ENCODE data around the gene HEBP1.

HEBP1 gene

DNA sequence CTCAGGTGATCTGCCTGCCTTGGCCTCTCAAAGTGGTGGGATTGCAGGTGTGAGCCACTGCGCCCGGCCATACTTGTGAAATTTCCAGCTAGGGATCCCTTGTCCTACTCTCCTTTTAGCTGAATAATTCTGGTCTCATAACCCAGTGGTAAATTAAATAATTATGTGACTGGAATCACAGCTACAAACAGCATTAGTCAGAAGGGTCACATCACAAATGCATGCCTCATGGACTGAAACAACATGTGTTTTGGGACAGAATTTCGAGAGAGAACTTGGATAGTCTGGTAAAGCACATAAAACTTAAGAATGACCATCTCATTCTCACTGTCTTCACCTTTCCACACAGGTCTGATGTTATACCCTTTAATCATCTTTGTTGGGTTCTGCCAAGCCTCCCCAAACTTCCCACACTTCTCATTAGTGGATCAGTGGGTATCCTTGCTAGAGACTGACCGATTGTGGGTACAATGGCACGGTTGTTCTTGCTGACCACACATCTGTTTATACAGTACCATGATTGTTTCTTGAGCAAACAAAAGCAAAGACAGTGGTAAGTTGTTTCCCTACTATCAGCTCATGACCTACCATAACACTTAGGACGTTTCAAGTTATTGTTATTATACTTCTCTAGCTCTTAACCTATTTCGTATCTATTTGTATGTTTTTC, 53.2 kb downstream of the HEBP1 start:
- no peak for DNase-seq

DNA sequence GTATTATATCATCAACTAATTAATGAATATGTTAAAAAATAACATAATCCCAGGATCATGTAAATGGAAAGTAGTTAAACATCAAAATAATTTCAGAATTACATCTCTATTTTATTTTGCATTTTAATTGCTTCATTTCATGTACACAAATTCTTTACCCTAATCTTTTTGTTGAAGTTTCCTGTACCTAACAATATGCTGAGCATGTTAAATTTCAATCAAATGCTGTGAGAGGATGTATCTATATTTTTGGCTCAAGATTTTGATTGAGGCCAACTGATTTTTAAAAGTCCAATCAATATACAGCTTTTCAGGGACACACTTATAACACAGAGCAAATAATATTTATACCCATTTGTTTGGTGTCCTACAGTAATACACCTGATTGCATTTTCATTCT, 54.5 kb downstream of the HEBP1 start:
- no peak for DNase-seq

DNA sequence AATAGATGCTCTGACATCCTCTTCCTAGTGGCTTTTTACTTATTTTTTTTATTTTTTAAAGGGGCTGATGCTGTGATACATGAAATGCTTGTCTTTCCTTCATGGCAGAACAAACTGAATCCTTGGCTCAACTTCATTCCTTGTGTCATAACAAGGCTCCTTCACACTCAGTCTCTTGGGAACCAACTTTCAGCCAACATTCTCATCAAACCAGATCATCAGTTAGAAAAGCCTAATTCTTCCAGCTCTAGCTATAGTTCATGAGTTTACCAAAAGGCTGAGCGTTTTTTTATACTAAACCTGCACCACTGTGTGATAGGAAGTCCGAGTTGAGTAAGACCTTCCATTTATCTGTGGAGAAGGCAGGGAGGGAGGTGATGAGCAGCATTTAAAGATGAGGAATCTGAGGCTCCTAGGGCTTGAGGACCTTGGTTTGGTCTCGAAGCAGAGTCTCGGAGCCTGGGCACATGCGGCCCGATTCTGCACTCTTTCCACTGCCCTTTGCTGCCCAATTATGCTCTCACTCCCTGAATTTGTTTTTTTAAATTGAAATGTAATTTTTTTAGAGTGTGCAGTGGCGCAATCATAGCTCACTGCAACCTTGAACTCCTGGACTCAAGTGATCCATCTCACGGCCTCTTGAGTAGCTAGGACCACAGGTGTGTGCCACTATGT, 56.3 kb downstream of the HEBP1 start:
- no peak for DNase-seq

DNA sequence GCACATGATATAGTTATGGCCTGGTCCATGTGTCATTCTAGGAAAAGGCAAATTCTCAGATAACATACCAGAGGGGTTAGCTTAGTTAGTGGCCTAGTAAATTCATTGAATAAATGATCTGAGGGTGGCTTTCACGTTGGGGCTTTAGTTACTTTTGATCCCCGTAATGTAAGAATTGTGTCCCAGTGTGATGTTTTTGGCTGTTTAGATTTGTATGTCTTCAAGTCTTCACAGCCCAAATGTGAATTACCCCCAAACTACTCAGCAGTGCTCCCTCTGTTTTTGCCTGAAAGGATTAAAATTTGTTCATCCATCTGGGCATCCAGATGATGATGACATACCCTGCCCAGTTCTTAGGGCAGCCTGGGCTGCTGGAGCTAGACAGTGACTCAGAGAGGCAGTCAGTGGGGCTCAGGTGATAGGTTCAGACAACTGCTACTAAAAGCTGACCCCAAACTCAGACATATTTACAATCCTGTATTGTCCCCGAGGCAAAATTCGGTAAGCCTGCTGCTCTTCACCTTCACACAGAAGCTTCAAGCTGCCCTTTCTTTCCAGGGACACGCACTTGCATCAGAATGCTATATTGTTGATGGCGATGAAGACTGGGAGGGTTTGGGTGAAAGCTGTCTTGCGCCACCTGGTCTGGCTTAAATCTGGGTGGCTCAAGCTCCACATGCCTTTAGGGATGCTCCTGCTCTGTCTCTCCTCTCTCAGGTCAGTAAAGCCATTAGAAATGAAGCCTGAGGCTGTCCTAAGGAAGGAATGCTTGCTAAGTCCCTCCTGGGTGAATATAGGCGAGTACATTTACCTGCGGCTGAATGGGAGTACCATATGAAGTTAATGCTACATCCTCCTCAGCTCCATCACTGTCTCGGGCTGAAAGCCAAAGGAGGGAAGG, 58.4 kb downstream of the HEBP1 start:
- no peak for DNase-seq

DNA sequence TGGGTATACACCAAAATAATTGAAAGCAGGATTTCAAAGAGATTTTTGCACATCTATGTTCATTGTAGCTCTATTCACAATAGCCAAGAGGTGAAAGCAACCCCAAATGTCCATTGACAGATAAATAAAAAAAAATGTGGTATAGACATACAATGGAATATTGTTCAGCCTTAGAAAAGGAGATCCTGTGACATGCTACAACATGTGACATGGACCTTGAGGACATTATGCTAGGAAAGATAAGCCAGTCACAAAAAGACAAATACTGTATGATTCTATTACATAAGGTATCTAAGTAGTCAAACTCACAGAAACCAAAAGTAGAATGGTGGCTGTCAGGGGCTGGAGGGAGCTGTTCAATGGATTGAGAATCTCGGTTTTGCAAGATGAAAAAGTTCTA, 60.2 kb downstream of the HEBP1 start:
- DNase-seq = no peak

DNA sequence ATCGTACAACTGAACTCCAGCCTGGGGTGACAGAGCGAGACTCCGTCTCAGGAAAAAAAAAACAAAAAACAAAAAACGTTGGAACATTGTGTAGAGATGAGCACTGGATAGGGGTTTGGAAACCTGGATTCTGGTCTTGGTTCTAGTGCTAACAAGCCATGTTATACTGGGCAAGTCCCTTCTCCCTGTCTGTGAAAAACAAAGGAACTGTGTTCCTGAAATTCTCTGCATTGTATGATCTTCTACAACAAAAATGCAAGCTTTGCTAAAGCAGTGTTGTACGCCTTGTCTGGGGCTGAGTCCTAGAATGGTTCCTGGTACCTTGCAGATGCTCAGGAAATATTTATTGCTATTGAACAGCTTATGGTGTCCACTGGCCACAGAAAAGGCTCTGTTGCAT, 61.5 kb downstream of the HEBP1 start:
- no peak for DNase-seq

DNA sequence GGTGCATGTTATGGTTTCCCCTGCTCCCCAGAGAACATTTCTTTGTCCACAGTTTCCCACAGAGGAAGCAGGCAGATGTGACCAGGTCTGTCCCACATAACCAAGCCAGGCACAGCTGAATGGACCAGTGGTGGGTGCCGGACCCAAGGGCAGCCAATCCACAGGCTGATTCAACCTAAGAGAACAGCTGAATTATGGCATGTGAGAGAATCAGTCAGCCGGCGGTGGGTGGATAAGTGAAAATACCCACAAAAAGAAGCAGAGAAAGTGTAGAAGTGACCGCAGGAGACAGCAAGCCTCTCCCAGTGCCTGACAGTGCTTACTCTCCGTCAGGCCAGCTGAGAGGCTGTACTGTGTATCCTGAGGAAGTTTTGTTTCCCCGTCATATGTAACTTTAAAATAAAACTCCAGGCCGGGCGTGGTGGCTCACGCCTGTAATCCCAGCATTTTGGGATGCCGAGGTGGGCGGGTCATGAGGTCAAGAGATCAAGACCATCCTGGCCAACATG, 63.0 kb downstream of the HEBP1 start:
- DNase-seq = no peak

DNA sequence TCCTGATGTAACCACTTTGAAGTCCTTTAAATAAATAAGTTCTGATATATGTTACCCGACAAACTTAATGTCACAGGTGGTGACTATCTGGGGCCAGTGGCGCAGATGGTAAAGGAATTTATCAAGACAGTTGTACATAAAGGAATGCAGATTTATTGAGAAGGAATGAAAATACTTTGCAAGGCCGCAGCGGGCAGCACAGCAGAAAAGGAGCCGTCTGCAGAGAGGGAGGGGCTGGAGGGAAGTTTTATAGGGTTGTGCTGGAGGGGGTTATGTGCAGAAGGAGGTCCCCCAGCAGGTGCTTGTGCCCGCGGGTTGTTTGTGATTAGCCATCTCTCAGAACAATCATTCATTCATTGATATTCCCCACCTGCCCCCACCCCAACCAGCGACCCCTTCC, 65.5 kb downstream of the HEBP1 start:
- DNase-seq = no peak

DNA sequence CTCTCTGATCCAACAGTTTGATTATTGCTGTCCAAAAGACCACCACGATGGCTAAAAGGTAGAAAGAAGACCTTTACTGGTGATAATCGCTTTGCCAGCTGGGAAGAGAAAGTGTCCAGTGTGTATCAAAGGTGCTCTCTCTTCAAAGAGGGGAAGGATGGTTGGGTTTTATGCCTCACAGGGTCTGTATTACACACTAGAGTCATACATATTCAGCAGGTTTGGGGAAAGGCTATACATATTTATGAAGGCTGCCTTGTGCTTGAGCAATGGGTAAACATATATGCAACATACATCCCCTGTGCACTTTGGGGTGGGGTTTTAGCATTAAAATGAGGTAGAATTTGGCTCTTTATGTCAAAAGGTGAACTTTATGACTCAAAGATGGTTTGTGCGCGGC, 66.3 kb downstream of the HEBP1 start:
- no peak for DNase-seq

DNA sequence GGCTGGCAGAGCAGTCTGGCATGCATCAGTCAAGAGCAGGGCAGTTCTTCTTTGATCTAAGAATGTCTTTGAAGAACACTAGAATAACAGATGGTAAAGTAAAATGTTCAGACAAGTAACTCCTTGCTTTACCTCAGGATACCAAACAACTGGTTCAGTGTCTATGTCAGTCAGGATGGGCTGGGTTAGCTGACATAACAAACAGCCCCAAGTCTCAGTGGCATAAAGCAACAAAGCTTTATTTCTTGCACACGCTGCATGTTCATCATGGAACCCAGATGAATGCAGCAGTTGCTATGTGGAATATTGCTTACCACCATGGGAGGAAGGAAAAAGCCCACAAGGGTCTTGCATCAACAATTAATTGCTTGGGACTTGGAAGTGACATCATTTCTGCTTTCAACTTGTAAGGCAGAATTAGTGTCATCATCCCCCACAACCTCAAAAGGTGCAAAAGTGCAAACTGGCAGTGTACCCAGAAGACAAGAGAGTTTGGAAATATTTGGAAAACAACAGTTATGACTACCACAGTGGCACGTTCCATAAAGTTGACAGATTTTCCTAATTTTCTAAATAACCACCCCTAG, 69.3 kb downstream of the HEBP1 start:
- DNase-seq = no peak

DNA sequence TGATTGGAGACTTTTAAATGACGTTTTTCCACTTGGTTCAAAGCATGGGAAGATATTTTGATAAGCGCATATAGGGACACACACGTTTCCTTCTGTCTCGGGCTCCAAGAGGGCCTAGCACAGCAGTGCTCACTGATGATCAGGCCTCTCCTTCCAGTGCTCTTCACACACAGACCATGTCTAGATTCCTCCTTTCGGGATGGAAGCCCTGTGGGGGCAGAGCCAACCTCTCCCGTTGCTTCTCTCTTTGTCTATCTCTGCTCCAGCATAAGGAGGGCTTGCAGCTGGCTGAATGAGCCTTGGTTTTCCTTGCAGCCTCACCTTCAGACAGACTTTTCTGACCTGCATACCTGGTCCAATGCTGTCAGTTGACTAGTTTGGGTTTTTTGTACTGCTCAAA, 70.4 kb downstream of the HEBP1 start:
- DNase-seq = no peak

DNA sequence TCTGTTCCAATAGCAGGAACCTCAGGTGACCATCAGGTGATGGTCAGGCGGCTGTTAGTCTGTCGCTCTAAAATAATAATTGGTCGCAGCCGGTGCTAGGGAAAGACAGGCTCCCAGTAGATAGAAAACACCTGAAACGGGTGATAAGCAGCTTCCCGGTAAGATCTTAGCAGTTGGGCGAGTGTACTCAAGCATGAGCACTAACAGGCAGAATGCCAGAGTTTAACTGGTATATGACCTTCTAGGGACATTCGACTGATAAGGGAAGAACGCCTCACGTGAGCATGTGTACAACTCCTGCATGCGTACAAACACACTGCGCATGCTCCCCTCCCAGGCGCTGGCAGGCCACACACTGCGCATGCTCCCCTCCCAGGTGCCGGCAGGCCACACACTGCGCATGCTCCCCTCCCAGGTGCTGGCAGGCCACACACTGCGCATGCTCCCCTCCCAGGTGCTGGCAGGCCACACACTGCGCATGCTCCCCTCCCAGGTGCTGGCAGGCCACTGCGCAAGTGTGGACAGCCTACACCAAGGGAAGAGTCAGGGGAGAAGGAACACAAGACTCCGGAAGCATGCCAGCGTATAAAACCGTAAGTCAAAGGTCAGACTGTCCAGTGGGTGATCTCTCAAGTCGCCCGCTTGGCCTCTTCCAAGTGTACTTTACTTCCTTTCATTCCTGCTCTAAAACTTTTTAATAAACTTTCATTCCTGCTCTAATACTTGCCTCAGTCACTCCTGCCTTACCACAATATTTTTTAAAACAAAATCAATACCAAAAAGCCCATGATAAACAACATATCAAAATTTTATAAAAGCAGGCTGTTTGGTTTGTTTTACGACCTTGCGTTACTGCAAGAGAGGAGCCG, 72.6 kb downstream of the HEBP1 start:
- peak; percentile 63 for DNase-seq

DNA sequence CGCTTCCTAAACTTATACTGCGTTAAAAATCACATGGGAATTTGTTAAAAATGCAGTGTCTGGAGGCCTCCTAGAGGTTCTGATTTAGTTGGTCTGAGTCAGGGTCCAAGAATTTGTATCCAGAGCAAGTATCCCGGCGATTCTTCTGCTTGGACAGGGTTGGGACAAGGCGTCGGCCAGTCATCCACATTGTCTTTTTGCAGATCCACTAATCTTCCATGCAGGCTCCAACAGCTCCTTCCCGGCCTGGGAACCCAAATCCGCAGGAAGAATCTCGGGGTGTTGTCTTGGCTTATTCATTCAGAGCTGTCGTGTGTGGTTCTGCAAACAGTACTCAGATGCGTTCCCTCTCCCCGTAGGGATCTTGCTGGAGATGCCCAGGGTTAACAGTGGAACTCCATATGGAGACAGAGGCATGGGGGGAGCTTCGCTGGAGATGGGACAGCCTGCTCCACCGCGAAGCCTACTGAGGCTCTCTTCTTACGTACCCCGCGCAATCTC, 73.4 kb downstream of the HEBP1 start:
- DNase-seq = no peak

DNA sequence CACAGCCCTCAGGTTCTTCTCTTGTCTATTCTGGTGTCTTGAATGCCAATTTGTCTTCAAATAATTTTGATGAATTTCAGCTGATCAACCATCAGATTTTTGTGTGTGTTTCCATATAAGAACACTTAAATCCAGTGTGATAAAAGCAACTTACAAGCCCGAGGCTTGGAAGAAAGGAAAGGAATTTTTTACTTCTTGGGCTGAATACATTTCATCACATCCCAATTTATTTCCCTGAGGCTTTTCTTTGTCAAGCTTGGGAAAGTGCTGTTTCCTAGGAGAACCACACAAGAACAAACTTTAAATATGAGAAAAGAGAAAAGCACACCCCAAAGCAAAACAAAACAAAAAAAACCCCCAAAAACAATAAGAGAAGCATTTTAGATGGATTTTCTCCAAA, 74.7 kb downstream of the HEBP1 start:
- no peak for DNase-seq

All from activated CD4-positive, alpha-beta T cell treated with anti-CD3 and anti-CD28 coated beads, Interleukin-10, Interleukin-2, amounts not matched to agents 100 ng/mL and 50 ng/mL, durations not matched to agents 16 hours and 8 hours (primary cell).